HEK293 (cell line): ENCODE data around the gene CASP8AP2.

ENCODE experiments used
- CTCF ChIA-PET: fragments of 350-600 bp; formaldehyde crosslinking; extraction: SDS; loops from one replicate; lab custom pipeline; 2021; ENCODE audit warnings: antibody characterized with exemption; lab: Yijun Ruan, JAX
- POLR2A ChIA-PET: fragments of 300-600 bp; formaldehyde crosslinking; extraction: SDS; loops from one replicate; lab custom pipeline; 2020; ENCODE audit warnings: antibody characterized with exemption, inconsistent platforms; lab: Yijun Ruan, JAX
- H3K27ac ChIP-seq: fragments of 200-500 bp; sonication (Bioruptor generic); 2 replicates; pipeline ENCODE4 v1.5.1; 2014; ENCODE audit warnings: low read depth, low read length, control low read depth, inconsistent platforms; ENCODE audit errors: extremely low read depth
- H3K36me3 ChIP-seq, 2 experiments: fragments of 200-500 bp in 1 of 2; sonication (Bioruptor generic) in 1 of 2; 1 replicate in 1 of 2; 2 replicates in 1 of 2; pipeline ENCODE4 v1.5.1; 2014 to 2017; ENCODE audit warnings: inconsistent platforms in 2 of 2, low read length in 2 of 2; ENCODE audit not compliant: control insufficient read depth in 2 of 2, insufficient read depth in 1 of 2
- H3K4me1 ChIP-seq: fragments of 200-500 bp; sonication (Bioruptor generic); 2 replicates; pipeline ENCODE4 v1.5.1; 2014; ENCODE audit warnings: mild to moderate bottlenecking, low read length, inconsistent platforms; ENCODE audit not compliant: control insufficient read depth, insufficient read depth
- H3K4me3 ChIP-seq: 2 replicates; pipeline ENCODE4 v1.5.1; 2011; ENCODE audit warnings: low read depth, mild to moderate bottlenecking, control low read depth, low read length, moderate library complexity
- H3K9me3 ChIP-seq: fragments of 200-500 bp; sonication (Bioruptor generic); 2 replicates; pipeline ENCODE4 v1.5.1; 2014; ENCODE audit warnings: low read depth, low read length, inconsistent platforms; ENCODE audit not compliant: control insufficient read depth, insufficient read depth
- GFI1B ChIP-seq: fragments of 450-650 bp; formaldehyde crosslinking; IDR thresholded peaks from 2 replicates; pipeline ENCODE4 v1.5.1; 2016; ENCODE audit warnings: missing biosample characterization, missing genetic modification characterization
- GLIS1 ChIP-seq: fragments of 450-650 bp; formaldehyde crosslinking; IDR thresholded peaks from 2 replicates; pipeline ENCODE4 v1.5.1; 2016; ENCODE audit warnings: missing biosample characterization, missing genetic modification characterization
- IKZF3 ChIP-seq: fragments of 450-650 bp; IDR thresholded peaks from 2 replicates; pipeline ENCODE4 v1.5.0; 2018; ENCODE audit warnings: missing biosample characterization, mild to moderate bottlenecking, missing genetic modification characterization, moderate library complexity
- KLF1 ChIP-seq: fragments of 450-650 bp; formaldehyde crosslinking; IDR thresholded peaks from 2 replicates; pipeline ENCODE4 v1.5.1; 2016; ENCODE audit warnings: missing biosample characterization, missing genetic modification characterization
- MEIS1 ChIP-seq: sonication (generic); formaldehyde crosslinking; IDR thresholded peaks from 2 replicates; pipeline ENCODE4 v1.8.1; 2022; ENCODE audit warnings: missing genetic modification reagents, mild to moderate bottlenecking, borderline replicate concordance
- OSR2 ChIP-seq: fragments of 450-650 bp; formaldehyde crosslinking; IDR thresholded peaks from 2 replicates; pipeline ENCODE4 v1.5.1; 2016; ENCODE audit warnings: missing biosample characterization, missing genetic modification characterization
- SP2 ChIP-seq: fragments of 450-650 bp; formaldehyde crosslinking; IDR thresholded peaks from 2 replicates; pipeline ENCODE4 v1.5.1; 2016; ENCODE audit warnings: missing biosample characterization, missing genetic modification characterization
- ZBTB17 ChIP-seq: fragments of 450-650 bp; formaldehyde crosslinking; IDR thresholded peaks from 2 replicates; pipeline ENCODE4 v1.5.1; 2016; ENCODE audit warnings: missing biosample characterization, missing genetic modification characterization
- ZNF132 ChIP-seq: fragments of 450-650 bp; formaldehyde crosslinking; IDR thresholded peaks from 2 replicates; pipeline ENCODE4 v1.5.1; 2017; ENCODE audit warnings: missing biosample characterization, missing genetic modification characterization, borderline replicate concordance
- ZNF202 ChIP-seq: fragments of 450-650 bp; formaldehyde crosslinking; IDR thresholded peaks from 2 replicates; pipeline ENCODE4 v1.5.1; 2016; ENCODE audit warnings: missing biosample characterization, missing genetic modification characterization, borderline replicate concordance
- ZNF274 ChIP-seq, 2 experiments: fragments of 200-500 bp in 1 of 2; fragments of 450-650 bp in 1 of 2; sonication (Bioruptor generic) in 1 of 2; formaldehyde crosslinking in 1 of 2; IDR thresholded peaks; 2 replicates each; pipeline versions ENCODE4 v1.5.1 to v1.6.1; 2014 to 2016; ENCODE audit warnings: borderline replicate concordance in 1 of 2, inconsistent platforms in 1 of 2, low read length in 1 of 2, missing biosample characterization in 1 of 2, missing genetic modification characterization in 1 of 2
- ZNF311 ChIP-seq: fragments of 450-650 bp; formaldehyde crosslinking; IDR thresholded peaks from 2 replicates; pipeline ENCODE4 v1.5.1; 2017; ENCODE audit warnings: missing biosample characterization, missing genetic modification characterization, borderline replicate concordance
- ZNF335 ChIP-seq: fragments of 450-650 bp; formaldehyde crosslinking; conservative IDR thresholded peaks from 2 replicates; pipeline ENCODE4 v1.5.1; 2016; ENCODE audit warnings: missing biosample characterization, missing genetic modification characterization
- ZNF37A ChIP-seq: fragments of 450-650 bp; IDR thresholded peaks from 2 replicates; pipeline ENCODE4 v1.5.1; 2018; ENCODE audit warnings: missing biosample characterization, missing genetic modification characterization
- ZNF394 ChIP-seq: fragments of 450-650 bp; formaldehyde crosslinking; IDR thresholded peaks from 2 replicates; pipeline ENCODE4 v1.5.1; 2016; ENCODE audit warnings: missing biosample characterization, missing genetic modification characterization, mild to moderate bottlenecking, moderate library complexity, borderline replicate concordance
- ZNF423 ChIP-seq: fragments of 450-650 bp; formaldehyde crosslinking; IDR thresholded peaks from 2 replicates; pipeline ENCODE4 v1.5.1; 2016; ENCODE audit warnings: missing biosample characterization, missing genetic modification characterization
- ZNF548 ChIP-seq: fragments of 450-650 bp; formaldehyde crosslinking; IDR thresholded peaks from 2 replicates; pipeline ENCODE4 v1.5.1; 2016; ENCODE audit warnings: missing biosample characterization, missing genetic modification characterization
- ZNF600 ChIP-seq: fragments of 450-650 bp; formaldehyde crosslinking; IDR thresholded peaks from 2 replicates; pipeline ENCODE4 v1.5.1; 2016; ENCODE audit warnings: missing biosample characterization, missing genetic modification characterization
- ZNF670 ChIP-seq: fragments of 450-650 bp; formaldehyde crosslinking; IDR thresholded peaks from 2 replicates; pipeline ENCODE4 v1.5.1; 2016; ENCODE audit warnings: missing biosample characterization, missing genetic modification characterization, low read depth
- ZNF776 ChIP-seq: fragments of 450-650 bp; formaldehyde crosslinking; IDR thresholded peaks from 2 replicates; pipeline ENCODE4 v1.5.0; 2017; ENCODE audit warnings: missing biosample characterization, missing genetic modification characterization, borderline replicate concordance
- ZXDB ChIP-seq: fragments of 450-650 bp; formaldehyde crosslinking; IDR thresholded peaks from 2 replicates; pipeline ENCODE4 v1.5.1; 2016; ENCODE audit warnings: missing biosample characterization, missing genetic modification characterization
- TF ChIP-seq, protein P1 (sequence below): fragments of 450-650 bp; formaldehyde crosslinking; IDR thresholded peaks from 2 replicates; pipeline ENCODE4 v1.5.1; 2016; ENCODE audit warnings: missing biosample characterization, missing genetic modification characterization
- TF ChIP-seq, protein P2 (sequence below): fragments of 450-650 bp; IDR thresholded peaks from 2 replicates; pipeline ENCODE4 v1.5.1; 2018; ENCODE audit warnings: missing biosample characterization, mild to moderate bottlenecking, missing genetic modification characterization
- TF ChIP-seq, protein P3 (sequence below): fragments of 450-650 bp; formaldehyde crosslinking; IDR thresholded peaks from 2 replicates; pipeline ENCODE4 v1.5.1; 2017; ENCODE audit warnings: missing biosample characterization, missing genetic modification characterization
- TF ChIP-seq, protein P4 (sequence below): fragments of 450-650 bp; IDR thresholded peaks from 2 replicates; pipeline ENCODE4 v1.5.1; 2018; ENCODE audit warnings: missing biosample characterization, missing genetic modification characterization

CASP8AP2 gene

DNA sequence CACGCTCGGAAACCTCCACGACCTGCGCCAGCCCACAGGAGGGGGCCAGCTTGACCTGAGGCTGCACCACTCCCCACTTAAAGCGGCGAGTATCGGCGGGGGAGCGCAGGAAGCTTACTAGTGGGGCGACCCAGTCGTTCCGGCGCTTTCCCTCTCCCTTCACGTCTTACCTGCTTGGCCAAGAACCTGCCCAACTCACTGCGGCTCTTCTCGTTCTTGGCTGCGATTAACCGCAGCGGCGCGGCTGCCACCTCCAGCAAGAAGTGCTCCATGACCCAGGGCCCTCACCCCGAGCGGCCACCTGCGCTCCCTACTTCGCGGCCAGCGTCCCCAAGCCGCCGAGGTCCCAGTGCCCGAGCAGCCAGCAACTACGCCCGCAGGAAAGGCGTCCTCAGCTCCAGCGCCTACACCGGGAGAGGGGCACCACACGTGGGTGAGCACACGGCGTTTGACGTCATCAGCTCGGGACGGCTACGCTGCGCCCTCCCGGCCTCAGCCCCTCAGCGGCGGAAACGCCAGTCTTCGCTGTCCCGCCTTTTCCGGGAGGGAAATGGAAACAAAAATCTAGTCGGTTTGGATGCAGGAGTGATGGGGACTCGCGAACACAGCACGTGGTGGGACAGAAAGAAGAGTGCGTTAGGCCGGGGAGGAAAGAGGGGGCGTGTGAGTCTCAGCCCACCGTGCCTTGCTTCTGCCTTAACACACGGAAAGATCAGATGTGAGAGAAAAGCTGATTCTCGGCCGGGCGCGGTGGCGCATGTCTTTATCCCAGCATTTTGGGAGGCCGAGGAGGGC is 10.1 kb upstream of the CASP8AP2 start, which contains the start of gene MDN1 (continued):
- TF ChIP-seq ZNF132 (tag by site-specific recombination) (no peak), ZNF202 (tag by site-specific recombination) (no peak), SP2 (peak; percentile 90)

DNA sequence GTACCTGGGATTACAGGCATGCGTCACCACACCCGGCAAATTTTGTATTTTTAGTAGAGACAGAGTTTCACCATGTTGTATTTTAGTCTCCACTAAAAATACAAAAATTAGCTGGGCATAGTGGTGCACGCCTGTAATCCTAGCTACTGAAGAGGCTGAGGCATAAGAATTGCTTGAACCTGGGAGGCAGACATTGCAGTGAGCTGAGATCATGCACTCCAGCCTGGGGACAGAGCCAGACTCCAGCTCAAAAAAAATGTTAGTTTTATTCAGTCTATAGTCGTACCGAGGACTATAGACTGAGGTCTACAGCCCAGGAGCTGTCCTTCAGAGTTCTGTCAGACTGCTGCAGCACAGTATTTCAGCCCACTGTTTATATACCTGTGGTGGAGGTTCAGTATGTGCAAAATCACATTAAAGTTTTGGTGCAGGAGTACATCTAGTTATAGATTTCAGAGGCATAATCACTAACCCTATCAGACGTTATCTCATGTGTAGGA is 3.6 kb upstream of the CASP8AP2 start:
- H3K9me3 ChIP-seq: no peaks in the 10 kb centered on the region
- ChIA-PET POLR2A (interaction anchor here (0.7 to 0.9 kb wide), 2 partner anchors 22 to 50 kb away, joined by 3 to 7 read pairs; no protein-coding TSS in a partner anchor), CTCF (interaction anchor here (0.7 to 0.8 kb wide), 2 partner anchors 33 to 415 kb away, joined by 3 read pairs; no protein-coding TSS in a partner anchor)
- no peak overlapping the region for H3K4me3 ChIP-seq
- peaks cover 1 to 4% of the 10 kb centered on the region in 2 experiments; a peak in 2 of 3 replicates for H3K36me3 ChIP-seq
- no peaks in the 10 kb centered on the region for H3K4me1 ChIP-seq
- TF ChIP-seq GFI1B (tag by site-specific recombination): no peak
- TF ChIP-seq ZNF776 (tag by site-specific recombination): no peak
- TF ChIP-seq ZNF335 (tag by site-specific recombination): peak; percentile 41; the same call in 1 of the 2 replicates
- peak; percentile 66 for TF ChIP-seq ZNF600
- TF ChIP-seq ZNF394 (tag by site-specific recombination): no peak
- TF ChIP-seq ZNF423 (tag by site-specific recombination): no peak
- TF ChIP-seq, protein P1, sequence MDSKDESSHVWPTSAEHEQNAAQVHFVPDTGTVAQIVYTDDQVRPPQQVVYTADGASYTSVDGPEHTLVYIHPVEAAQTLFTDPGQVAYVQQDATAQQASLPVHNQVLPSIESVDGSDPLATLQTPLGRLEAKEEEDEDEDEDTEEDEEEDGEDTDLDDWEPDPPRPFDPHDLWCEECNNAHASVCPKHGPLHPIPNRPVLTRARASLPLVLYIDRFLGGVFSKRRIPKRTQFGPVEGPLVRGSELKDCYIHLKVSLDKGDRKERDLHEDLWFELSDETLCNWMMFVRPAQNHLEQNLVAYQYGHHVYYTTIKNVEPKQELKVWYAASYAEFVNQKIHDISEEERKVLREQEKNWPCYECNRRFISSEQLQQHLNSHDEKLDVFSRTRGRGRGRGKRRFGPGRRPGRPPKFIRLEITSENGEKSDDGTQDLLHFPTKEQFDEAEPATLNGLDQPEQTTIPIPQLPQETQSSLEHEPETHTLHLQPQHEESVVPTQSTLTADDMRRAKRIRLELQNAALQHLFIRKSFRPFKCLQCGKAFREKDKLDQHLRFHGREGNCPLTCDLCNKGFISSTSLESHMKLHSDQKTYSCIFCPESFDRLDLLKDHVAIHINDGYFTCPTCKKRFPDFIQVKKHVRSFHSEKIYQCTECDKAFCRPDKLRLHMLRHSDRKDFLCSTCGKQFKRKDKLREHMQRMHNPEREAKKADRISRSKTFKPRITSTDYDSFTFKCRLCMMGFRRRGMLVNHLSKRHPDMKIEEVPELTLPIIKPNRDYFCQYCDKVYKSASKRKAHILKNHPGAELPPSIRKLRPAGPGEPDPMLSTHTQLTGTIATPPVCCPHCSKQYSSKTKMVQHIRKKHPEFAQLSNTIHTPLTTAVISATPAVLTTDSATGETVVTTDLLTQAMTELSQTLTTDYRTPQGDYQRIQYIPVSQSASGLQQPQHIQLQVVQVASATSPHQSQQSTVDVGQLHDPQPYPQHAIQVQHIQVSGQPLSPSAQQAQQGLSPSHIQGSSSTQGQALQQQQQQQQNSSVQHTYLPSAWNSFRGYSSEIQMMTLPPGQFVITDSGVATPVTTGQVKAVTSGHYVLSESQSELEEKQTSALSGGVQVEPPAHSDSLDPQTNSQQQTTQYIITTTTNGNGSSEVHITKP (tag by site-specific recombination): no peak
- 0 out of 2 replicates have a peak, but pooled peaks have one; percentile 40 for TF ChIP-seq OSR2 (tag by site-specific recombination)
- TF ChIP-seq IKZF3 (tag by site-specific recombination): no peak
- no peak for TF ChIP-seq MEIS1 (CRISPR knock-in tag)
- TF ChIP-seq ZNF670 (tag by site-specific recombination): no peak
- TF ChIP-seq ZNF311: no peak
- TF ChIP-seq ZNF274 (IDR thresholded peaks at IDR 0.05; ENCODE audit: low read length): no peak
- TF ChIP-seq ZNF274 (tag by site-specific recombination; IDR thresholded peaks at IDR 0.05; ENCODE audit: borderline replicate concordance): no peak
- TF ChIP-seq ZXDB (tag by site-specific recombination): no peak
- TF ChIP-seq, protein P2, sequence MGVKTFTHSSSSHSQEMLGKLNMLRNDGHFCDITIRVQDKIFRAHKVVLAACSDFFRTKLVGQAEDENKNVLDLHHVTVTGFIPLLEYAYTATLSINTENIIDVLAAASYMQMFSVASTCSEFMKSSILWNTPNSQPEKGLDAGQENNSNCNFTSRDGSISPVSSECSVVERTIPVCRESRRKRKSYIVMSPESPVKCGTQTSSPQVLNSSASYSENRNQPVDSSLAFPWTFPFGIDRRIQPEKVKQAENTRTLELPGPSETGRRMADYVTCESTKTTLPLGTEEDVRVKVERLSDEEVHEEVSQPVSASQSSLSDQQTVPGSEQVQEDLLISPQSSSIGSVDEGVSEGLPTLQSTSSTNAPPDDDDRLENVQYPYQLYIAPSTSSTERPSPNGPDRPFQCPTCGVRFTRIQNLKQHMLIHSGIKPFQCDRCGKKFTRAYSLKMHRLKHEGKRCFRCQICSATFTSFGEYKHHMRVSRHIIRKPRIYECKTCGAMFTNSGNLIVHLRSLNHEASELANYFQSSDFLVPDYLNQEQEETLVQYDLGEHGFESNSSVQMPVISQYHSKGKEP: no peak
- TF ChIP-seq, protein P3, sequence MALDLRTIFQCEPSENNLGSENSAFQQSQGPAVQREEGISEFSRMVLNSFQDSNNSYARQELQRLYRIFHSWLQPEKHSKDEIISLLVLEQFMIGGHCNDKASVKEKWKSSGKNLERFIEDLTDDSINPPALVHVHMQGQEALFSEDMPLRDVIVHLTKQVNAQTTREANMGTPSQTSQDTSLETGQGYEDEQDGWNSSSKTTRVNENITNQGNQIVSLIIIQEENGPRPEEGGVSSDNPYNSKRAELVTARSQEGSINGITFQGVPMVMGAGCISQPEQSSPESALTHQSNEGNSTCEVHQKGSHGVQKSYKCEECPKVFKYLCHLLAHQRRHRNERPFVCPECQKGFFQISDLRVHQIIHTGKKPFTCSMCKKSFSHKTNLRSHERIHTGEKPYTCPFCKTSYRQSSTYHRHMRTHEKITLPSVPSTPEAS (tag by site-specific recombination): no peak
- TF ChIP-seq, protein P4, sequence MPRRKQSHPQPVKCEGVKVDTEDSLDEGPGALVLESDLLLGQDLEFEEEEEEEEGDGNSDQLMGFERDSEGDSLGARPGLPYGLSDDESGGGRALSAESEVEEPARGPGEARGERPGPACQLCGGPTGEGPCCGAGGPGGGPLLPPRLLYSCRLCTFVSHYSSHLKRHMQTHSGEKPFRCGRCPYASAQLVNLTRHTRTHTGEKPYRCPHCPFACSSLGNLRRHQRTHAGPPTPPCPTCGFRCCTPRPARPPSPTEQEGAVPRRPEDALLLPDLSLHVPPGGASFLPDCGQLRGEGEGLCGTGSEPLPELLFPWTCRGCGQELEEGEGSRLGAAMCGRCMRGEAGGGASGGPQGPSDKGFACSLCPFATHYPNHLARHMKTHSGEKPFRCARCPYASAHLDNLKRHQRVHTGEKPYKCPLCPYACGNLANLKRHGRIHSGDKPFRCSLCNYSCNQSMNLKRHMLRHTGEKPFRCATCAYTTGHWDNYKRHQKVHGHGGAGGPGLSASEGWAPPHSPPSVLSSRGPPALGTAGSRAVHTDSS (tag by site-specific recombination): no peak
- TF ChIP-seq ZNF37A (tag by site-specific recombination): no peak
- TF ChIP-seq ZBTB17 (tag by site-specific recombination): peak; percentile 40; the same call in 1 of the 2 replicates
- no peak for TF ChIP-seq KLF1 (tag by site-specific recombination)
- TF ChIP-seq GLIS1: peak; percentile 61
- TF ChIP-seq ZNF548 (tag by site-specific recombination): no peak
- no peak overlapping the region for H3K27ac ChIP-seq
